ENCODE measurements around the gene SCYL2.
"Not testable (repeated sequence)": the region's sequence is repeated elsewhere in the genome, so short reads cannot be mapped to it uniquely, and the experiment has no call there.

The SCYL2 gene

DNA sequence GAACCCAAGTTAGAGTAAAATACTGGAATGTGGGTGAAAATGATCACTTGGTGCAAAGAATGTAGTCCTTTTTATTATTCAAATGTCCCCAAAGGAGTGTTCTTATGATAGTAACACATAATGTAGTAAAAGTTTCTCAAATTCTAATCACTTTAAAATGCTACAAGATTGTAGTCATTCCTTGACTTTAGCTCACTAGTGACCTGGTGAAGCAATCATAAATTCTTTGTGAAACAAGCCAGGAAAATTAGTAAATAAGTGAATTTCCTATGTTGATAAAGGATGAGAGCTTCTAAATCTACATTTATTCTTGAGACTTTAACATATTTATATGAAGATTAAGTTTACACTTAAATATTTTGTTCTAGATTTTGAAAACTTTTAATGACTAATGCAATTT lies 59.2 kb downstream of the SCYL2 start:
- H3K4me3 ChIP-seq (ENCODE audit: low read length) = no peak overlapping the region
- TF ChIP-seq ZNF274 (IDR thresholded peaks at IDR 0.05; ENCODE audit: low read depth, low read length) = no peak

DNA sequence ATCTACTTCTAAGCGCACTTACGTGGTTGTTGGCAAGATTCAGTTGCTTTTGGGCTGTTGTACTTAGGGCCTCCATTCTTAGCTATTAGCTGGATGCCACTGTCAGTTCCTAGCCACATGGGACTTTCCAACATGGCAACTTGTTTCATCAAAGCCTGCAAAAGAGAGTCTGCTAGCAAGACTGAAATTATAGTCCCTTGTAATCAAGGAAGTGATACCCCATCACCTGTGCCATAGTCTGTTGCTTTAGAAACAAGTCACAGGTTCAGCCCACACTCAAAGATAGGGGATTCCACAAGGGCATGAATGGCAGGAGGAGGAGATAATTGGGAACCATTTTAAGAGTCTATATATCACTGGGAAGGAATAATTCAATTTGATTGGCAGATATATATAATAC lies 62.8 kb downstream of the SCYL2 start:
- no peak for TF ChIP-seq ZNF274 (IDR thresholded peaks at IDR 0.05; ENCODE audit: low read depth, low read length)
- no peak overlapping the region for H3K4me3 ChIP-seq (ENCODE audit: low read length)

DNA sequence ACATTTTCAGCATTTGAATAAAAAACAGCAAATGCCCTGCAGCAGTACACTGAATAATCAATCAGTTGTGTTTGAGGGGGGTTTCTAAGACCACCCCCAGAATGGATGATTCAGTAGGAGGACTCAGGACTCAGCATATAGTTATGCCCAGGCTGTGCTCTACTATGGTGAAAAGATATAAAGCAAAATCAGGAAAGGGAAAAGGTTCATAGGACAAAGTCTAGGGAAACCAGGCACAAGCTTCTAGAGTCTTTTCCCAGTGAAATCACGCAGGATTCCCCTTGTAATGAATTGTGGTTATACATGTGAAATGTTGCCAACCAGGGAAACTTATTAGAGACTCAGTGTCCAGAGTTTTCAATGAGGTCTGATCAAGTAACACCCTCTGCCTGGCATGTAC lies 64.9 kb downstream of the SCYL2 start:
- H3K4me3 ChIP-seq (ENCODE audit: low read length) = no peak overlapping the region
- no peak for TF ChIP-seq ZNF274 (IDR thresholded peaks at IDR 0.05; ENCODE audit: low read depth, low read length)

DNA sequence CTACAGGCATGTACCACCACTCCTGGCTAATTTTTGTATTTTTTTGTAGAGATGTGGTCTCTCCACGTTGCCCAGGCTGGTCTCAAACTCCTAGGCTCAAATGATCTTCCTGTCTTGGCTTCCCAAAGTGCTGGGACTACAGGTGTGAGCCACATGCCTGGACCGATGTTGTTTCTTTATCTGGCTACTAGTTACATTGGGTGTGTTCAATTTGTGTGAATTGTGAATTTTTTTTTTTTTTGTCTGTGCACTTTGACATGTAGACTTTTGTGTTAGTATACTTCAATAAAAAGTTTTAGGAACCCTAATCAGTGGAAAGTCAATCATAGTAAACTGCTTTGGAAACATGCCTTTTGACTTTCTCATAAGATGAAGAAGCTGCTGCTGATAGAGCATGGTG lies 65.9 kb downstream of the SCYL2 start:
- TF ChIP-seq ZNF274 (IDR thresholded peaks at IDR 0.05; ENCODE audit: low read depth, low read length) = no peak

GRCh38 chr12:100337299-100337698 lies 70.3 kb downstream of the SCYL2 start:
- H3K4me3 ChIP-seq (ENCODE audit: low read length) = no peak overlapping the region
- no peak for TF ChIP-seq ZNF274 (IDR thresholded peaks at IDR 0.05; ENCODE audit: low read depth, low read length)

More for the DNA sequence above, 65.9 kb downstream of the SCYL2 start:
- no peak overlapping the region for H3K4me3 ChIP-seq (ENCODE audit: low read length)

DNA sequence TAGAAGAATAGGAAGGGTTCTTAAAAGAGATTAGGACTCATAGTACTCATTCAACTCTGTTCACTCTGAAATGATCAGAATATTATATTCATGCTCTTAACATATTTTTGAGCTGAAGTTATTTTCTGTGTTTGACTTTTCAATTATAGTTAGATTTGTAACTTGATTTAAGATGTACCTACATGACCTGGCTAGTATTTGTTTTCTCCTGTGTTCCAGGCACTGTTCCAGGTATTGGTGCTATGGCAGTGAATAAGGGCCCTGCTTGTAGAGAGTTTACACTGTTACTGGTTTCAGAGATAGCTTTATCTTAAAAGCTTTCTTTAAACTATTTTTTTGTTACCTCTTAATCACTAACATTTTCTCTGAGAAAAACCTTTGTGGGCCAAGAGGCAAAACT lies 70.8 kb downstream of the SCYL2 start:
- TF ChIP-seq ZNF274 (IDR thresholded peaks at IDR 0.05; ENCODE audit: low read depth, low read length) = no peak
- no peak overlapping the region for H3K4me3 ChIP-seq (ENCODE audit: low read length)

DNA sequence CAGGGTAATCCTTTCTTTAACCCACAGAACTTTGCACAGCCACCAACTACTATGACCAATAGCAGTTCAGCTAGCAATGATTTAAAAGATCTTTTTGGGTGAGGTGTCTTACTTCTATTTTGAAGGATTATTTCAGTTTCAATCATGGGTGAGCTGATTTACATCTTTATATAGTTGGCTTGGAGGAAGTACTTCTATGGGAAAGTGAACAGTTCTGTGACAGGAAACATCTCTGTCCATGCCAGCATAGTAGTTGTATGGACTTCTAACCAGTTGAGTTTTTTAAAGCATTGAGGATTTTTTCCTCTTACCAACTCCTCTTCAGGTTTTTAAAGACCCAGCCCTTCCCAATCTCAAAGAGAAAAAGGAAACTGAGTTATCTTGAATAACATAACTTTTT lies 72.1 kb downstream of the SCYL2 start:
- H3K4me3 ChIP-seq (ENCODE audit: low read length) = no peak overlapping the region
- no peak for TF ChIP-seq ZNF274 (IDR thresholded peaks at IDR 0.05; ENCODE audit: low read depth, low read length)

- not testable (repeated sequence) for H3K4me3 ChIP-seq (ENCODE audit: low read length)
Observed at GRCh38 chr12:100342897-100343296, 75.9 kb downstream of the SCYL2 start.

GRCh38 chr12:100344351-100344750 lies 77.4 kb downstream of the SCYL2 start:
- H3K4me3 ChIP-seq (ENCODE audit: low read length) = not testable (repeated sequence)

DNA sequence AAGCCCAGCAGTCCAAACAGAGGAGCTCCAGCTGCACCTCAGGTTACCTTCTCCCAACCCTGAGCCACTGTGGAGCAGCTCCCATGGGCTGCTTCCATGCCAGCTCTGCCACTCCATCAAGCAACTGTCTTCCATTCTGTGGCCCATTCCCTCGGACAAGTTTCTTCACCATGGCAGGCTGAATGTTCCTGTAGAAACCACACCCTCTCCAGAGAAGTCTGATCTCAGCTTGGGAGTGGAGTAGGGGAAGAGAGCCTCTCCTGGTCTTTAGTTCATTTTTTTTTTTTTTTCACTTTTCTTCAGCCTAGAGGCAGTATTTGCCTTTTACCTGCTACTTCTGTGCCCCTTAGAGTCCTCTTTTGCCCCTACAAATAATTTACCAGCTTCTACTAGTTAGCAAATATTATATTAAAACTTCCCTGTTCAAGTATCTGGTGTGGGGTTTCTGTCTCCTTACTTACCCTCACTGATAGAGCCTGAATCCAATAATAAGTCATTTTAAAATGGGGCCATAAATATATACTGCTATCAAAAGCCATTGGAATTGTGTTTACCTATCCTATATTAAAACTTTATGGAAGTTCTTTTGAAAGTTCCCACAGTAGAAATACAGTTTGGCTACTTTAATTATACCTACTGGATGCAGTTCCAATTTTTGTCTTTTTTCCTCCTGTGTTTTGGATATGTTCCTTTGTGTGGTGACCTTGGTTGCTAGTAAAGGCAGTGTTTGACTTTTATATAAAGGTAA lies 78.2 kb downstream of the SCYL2 start:
- TF ChIP-seq ZNF274 (IDR thresholded peaks at IDR 0.05; ENCODE audit: low read depth, low read length) = no peak
- H3K4me3 ChIP-seq (ENCODE audit: low read length) = no peak overlapping the region

DNA sequence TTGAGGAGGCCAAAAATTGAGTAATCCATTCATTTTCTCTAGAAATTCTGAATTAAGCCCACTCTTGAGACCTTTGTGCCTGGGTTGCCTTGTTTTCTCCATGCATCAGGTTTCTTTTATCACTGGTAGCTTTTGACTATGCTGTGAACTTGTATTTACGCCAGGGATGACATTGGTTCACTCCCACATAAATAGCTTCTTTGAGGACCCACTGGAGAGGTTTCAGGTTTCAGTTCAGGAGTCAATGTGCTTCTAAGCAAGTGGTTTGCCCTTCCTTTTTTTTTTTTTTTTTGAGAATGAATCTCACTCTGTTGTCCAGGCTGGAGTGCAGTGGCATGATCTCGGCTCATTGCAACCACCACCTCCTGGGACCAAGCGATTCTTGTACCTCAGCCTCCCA lies 79.7 kb downstream of the SCYL2 start:
- H3K4me3 ChIP-seq (ENCODE audit: low read length) = no peak overlapping the region
- TF ChIP-seq ZNF274 (IDR thresholded peaks at IDR 0.05; ENCODE audit: low read depth, low read length) = no peak

GRCh38 chr12:100348657-100349454 lies 81.9 kb downstream of the SCYL2 start:
- no peak for TF ChIP-seq ZNF274 (IDR thresholded peaks at IDR 0.05; ENCODE audit: low read depth, low read length)
- no peak overlapping the region for H3K4me3 ChIP-seq (ENCODE audit: low read length)

DNA sequence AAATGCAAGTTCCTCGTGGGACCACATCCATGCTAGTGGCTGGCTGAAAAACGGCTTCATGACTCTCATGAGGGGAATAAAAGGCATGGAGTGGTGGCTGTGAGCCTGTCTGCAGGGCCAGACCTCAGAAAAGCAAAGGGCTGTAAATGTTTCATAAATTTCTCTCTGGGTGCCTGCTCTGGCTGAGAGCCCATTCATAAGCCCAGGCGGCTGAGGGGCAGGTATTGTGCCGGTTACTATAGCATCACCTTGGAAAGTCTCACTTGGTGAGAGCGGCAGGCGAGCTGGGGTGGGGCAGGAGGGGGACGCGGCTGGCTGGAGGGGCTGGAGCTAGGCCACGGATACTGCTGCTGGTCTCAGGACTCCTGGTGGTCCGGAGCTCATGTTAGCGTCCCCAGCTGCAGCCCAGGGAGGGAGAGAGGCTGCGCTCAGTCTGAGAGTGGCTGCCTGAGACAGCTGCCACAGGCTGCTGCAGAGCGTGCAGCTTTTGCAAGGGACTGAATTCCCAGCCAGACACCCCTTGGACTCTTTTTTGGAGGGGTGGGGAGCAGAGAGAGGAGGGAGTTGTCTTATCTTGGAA lies 89.8 kb downstream of the SCYL2 start, which contains the start of gene SLC17A8:
Gene SLC17A8 (plus strand): TSS at position 431 of the 580 bp plus-strand sequence. CDS start 318 bp downstream, outside the sequence.
- no peak for TF ChIP-seq ZNF274 (IDR thresholded peaks at IDR 0.05; ENCODE audit: low read depth, low read length)
- no peak within 1 kb of the TSS for H3K4me3 ChIP-seq (ENCODE audit: low read length)

- TF ChIP-seq ZNF274 (IDR thresholded peaks at IDR 0.05; ENCODE audit: low read depth, low read length) = no peak
- no peak overlapping the region for H3K4me3 ChIP-seq (ENCODE audit: low read length)
Observed at GRCh38 chr12:100359248-100359647, 92.3 kb downstream of the SCYL2 start.

- H3K4me3 ChIP-seq (ENCODE audit: low read length) = no peak overlapping the region
- TF ChIP-seq ZNF274 (IDR thresholded peaks at IDR 0.05; ENCODE audit: low read depth, low read length) = no peak
Observed at GRCh38 chr12:100359822-100360221, 92.8 kb downstream of the SCYL2 start.
